Measurements from ENCODE around the gene MBLAC2. TPM values are rescaled to one million over a fixed set of nuclear protein-coding genes. Genes with fewer than 3 reads are reported as not detected.

Gene MBLAC2
- total RNA-seq, 1 donor from 2014 or later, result 7.3 TPM

DNA sequence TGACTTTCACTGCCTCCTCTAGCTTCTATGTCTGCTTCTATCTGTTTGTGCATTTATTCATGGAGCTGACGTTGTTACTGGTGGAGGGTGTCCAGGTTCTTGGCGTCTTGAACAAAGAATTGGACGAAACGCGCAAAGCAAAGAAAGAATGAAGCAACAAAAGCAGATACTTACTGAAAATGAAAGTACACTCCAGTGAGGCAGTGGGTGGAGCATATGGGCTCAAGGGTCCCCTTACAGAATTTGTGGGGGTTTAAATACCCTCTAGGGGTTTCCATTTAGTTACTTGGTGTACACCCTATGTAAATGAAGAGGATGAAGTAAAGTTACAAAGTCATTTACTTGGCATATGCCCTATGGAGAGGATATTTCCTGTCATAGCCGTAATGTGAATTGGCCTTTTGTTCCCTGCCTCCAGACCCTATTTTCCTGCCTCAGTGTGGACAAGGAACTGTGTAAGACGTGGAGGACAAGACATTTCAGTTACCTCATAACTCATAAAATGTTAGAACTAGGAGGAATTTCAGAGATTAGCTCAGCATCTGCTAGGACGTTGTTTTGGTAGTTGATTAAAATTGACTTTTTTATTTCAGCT, 3.1 kb upstream of the MBLAC2 start:
- Mint-ChIP-seq H3K27me3 (no peaks in the 10 kb centered on the region), H3K9me3 (no peaks in the 10 kb centered on the region), H3K4me1 (peaks cover 18% of the 10 kb centered on the region), H3K4me3 (no peak overlapping the region), H3K36me3 (ENCODE audit: low read depth) (peaks cover 5% of the 10 kb centered on the region), H3K27ac (no peak overlapping the region)
- no peak for DNase-seq
- ATAC-seq (ENCODE audit: low read depth), result no peak
- TF ChIP-seq, protein P1, sequence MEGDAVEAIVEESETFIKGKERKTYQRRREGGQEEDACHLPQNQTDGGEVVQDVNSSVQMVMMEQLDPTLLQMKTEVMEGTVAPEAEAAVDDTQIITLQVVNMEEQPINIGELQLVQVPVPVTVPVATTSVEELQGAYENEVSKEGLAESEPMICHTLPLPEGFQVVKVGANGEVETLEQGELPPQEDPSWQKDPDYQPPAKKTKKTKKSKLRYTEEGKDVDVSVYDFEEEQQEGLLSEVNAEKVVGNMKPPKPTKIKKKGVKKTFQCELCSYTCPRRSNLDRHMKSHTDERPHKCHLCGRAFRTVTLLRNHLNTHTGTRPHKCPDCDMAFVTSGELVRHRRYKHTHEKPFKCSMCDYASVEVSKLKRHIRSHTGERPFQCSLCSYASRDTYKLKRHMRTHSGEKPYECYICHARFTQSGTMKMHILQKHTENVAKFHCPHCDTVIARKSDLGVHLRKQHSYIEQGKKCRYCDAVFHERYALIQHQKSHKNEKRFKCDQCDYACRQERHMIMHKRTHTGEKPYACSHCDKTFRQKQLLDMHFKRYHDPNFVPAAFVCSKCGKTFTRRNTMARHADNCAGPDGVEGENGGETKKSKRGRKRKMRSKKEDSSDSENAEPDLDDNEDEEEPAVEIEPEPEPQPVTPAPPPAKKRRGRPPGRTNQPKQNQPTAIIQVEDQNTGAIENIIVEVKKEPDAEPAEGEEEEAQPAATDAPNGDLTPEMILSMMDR (IDR thresholded peaks at IDR 0.05), result no peak
- CTCF ChIA-PET, result no interaction called here
- POLR2A ChIA-PET, result interaction anchor here (1.7 kb wide), 1 partner anchor 68 kb away, joined by 5 read pairs; the partner anchor contains the start of gene CETN3
- intact Hi-C loops (cut with micrococcal nuclease), result no loop called here

DNA sequence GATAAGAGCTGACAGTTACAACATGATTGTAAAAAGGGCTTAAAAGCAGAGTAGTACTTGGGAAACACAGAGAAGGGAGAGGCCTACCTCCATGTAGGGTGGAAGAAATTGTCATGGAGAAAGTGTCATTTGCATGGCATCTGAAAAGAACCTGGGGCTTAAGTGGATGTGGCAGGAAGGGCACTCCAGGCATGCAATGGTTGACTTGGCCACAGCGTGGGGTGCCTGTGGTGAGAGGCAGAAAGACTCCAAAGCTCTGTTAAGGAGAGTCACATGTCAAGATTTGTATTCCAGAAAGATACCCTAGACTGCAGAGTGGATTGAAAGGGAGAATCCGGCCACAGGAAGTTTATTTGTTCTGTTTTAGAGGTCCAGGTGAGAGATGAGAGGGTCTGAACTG, 2.5 kb upstream of the MBLAC2 start:
- Mint-ChIP-seq H3K27ac (no peak overlapping the region), H3K9me3 (no peaks in the 10 kb centered on the region), H3K4me1 (peaks cover 21% of the 10 kb centered on the region)

DNA sequence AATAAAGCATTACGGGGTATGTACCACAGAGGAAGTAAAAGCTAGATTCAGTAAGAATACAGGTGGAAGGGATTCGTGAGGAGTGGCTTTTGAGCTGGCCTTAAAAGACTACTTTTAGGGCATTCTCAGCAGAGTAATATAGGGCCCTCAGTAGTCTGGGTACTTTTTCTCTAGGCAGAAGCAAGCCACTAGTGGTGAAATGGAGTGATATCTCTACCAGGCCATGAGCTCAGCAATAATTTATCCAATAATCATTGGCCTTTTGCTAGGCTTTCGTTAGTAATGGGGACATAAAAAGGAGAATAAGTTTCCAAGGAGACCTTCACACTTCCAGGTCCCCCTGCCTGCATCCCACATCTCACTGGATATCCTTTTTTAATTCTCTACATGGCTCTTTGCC, 1.8 kb upstream of the MBLAC2 start:
- DNase-seq (no peak), ATAC-seq (ENCODE audit: low read depth) (no peak)
- Mint-ChIP-seq H3K9me3 (no peaks in the 10 kb centered on the region), H3K36me3 (ENCODE audit: low read depth) (peaks cover 5% of the 10 kb centered on the region), H3K4me1 (peaks cover 23% of the 10 kb centered on the region), H3K27me3 (no peaks in the 10 kb centered on the region), H3K27ac (no peak overlapping the region), H3K4me3 (no peak overlapping the region)
- CTCF ChIA-PET, result interaction anchor here (1.1 kb wide), 1 partner anchor 53 kb away, joined by 3 read pairs; the partner anchor contains the start of gene LYSMD3
- POLR2A ChIA-PET, result no interaction called here
- TF ChIP-seq, protein P1 (IDR thresholded peaks at IDR 0.05), result no peak
- intact Hi-C loops (cut with micrococcal nuclease), result no loop called here

More for the DNA sequence above, 2.5 kb upstream of the MBLAC2 start:
- CTCF ChIA-PET, result interaction anchor here (1.1 kb wide), 1 partner anchor 53 kb away, joined by 3 read pairs; the partner anchor contains the start of gene LYSMD3
- H3K36me3 Mint-ChIP-seq (ENCODE audit: low read depth), result peaks cover 5% of the 10 kb centered on the region
- DNase-seq, result no peak
- ATAC-seq (ENCODE audit: low read depth), result no peak
- H3K27me3 Mint-ChIP-seq, result no peaks in the 10 kb centered on the region
- intact Hi-C loops (cut with micrococcal nuclease), result no loop called here
- POLR2A ChIA-PET, result no interaction called here
- TF ChIP-seq, protein P1 (IDR thresholded peaks at IDR 0.05), result no peak
- H3K4me3 Mint-ChIP-seq, result no peak overlapping the region

DNA sequence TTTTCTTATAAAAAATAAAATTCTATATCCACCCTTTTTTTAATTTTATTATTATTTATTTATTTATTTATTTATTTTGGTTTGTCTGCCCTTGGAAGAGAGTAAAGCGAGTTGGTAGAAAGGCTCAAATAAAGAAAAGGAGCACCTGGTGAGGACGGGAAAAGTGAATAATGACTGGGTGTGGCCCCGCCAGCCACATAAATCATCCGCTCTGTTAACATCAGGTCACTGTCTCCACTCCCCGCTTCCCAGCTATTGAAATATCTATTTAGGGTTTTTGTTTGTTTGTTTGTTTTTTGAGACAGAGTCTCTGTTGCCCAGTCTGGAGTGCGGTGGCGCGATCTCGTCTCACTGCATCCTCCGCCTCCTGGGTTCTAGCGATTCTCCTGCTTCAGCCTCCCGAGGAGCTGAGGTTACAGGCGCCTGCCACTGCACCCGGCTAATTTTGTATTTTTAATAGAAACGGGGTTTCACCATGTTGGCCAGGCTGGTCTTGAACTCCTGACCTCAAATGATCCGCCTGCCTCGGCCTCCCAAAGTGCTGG, 937 bp upstream of the MBLAC2 start:
- intact Hi-C loops (cut with micrococcal nuclease), result no loop called here
- POLR2A ChIA-PET, result interaction anchor here (1.6 kb wide), 1 partner anchor 66 kb away, joined by 48 read pairs; the partner anchor contains the start of gene CETN3
- H3K27ac Mint-ChIP-seq, result no peak overlapping the region

More for the DNA sequence above, 937 bp upstream of the MBLAC2 start:
- Mint-ChIP-seq H3K4me3 (peak overlapping the region; percentile 56), H3K4me1 (peaks cover 27% of the 10 kb centered on the region), H3K36me3 (ENCODE audit: low read depth) (peaks cover 5% of the 10 kb centered on the region), H3K27me3 (no peaks in the 10 kb centered on the region), H3K9me3 (no peaks in the 10 kb centered on the region)
- no peak for ATAC-seq (ENCODE audit: low read depth)
- TF ChIP-seq, protein P1 (IDR thresholded peaks at IDR 0.05), result no peak
- CTCF ChIA-PET, result interaction anchor here (1.3 kb wide), 1 partner anchor 36 kb away, joined by 3 read pairs; no protein-coding TSS in a partner anchor
- no peak for DNase-seq
